Camera-type eye (tissue), 1 donor: Measurements from ENCODE around the gene ZNF737. TPM values are rescaled to one million over a fixed set of nuclear protein-coding genes. Genes with fewer than 3 reads are reported as not detected.

Source experiments
- total RNA-seq: library from RNA; depleted of rRNA; stranded (reverse); fragments of >200 nt; gene quantifications from one replicate; pipeline ENCODE4 v1.2.3, GENCODE V29; 2014

ZNF737 gene
- total RNA-seq, result 73.2 TPM

DNA sequence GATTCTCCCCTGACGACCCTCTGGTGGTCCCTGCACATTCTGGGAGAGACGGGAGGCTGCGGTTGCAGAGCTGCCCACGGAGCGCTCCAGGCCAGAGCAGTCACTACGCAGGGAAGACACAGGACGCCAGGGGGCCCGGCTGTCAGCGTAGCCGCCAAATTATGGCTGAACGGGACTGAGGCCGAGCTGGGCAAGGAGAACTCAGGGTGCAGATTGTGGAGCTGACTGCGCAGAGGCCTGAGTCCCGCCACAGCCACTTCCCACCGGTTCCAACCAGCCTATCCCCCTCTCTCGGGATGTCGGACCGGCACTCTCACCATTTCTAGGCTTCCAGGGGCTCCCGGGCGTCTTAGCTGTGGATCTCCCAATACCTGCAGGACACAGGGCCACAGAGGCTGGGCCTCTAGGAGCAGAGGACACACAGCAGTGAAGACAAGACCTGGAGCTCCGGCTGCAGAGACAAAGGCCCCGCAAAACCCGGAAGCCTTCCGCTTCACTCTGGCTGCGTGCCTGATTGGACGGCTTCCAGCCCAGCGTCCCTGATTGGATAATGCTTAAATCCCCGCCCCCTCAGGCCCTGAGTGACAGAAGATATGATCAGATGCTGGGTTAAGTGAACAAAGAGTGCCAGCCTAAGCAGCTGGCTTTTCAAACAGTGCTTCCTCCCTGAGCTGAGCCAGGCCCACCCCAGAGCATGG lies at the start of gene ZNF737:
Gene ZNF737 (minus strand): TSS at position 461 of the 698 bp plus-strand sequence. CDS start 141 bp downstream, at position 320.

Other genes starting within 250 kb of the ZNF737 start
- gene ZNF626, start 95.8 kb upstream of the ZNF737 start, total RNA-seq, result 49.0 TPM
- 17.3 TPM for gene ZNF66, start 210.5 kb upstream of the ZNF737 start, total RNA-seq